ENCODE results near the gene SHISA8. TPM values are rescaled to one million over a fixed set of nuclear protein-coding genes. Genes with fewer than 3 reads are reported as not detected.

SHISA8 gene
- total RNA-seq, 1 donor, result not detected

GRCh38 chr22:41898645-41899044 lies 16.2 kb downstream of the SHISA8 start:
- no peak overlapping the region for H3K4me3 ChIP-seq (ENCODE audit: low read depth, low read length)
- no peak for TF ChIP-seq CTCF (IDR thresholded peaks at IDR 0.05; ENCODE audit: insufficient read depth, low read depth, low read length)
- no peak for DNase-seq (ENCODE audit: low read depth)

DNA sequence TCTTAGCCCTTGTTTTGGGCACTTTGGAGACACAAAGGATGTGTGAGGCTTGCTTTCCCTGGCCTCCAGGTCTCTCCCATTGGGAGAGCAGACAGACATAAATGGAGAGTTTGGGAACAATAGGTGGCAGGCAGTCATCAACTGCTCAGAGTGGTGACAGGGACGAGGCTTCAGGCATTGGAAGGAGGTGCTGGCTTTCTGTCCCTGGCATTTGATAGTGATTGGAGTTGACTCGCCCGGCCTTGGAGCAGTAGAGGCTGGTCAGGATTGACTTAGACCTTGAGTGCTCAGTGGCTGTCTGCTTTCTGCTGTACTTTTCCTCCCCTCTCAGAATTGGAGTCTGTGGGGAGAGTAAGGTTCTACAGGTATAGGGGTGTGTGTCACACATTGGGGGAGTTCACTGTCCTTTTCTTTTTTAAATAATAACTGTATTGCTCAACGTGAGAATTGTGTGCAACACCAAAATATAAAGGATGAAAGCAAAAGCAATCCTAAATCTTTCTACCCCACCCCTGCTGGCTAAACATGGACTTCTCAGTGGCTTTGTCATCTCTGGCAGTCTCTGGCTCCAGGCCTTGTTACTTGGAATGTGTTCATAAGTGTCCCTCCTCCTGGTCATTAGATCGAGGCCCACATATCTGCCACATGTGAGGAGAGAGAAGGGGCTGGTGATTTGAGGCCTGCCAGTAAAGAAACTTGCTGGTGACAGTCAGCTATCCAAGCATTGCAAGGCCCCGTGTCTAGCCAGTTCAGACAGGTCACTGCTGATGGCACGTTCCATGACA lies 21.1 kb downstream of the SHISA8 start:
- TF ChIP-seq CTCF (IDR thresholded peaks at IDR 0.05; ENCODE audit: insufficient read depth, low read depth, low read length), result no peak
- no peak for DNase-seq (ENCODE audit: low read depth)
- no peak overlapping the region for H3K4me3 ChIP-seq (ENCODE audit: low read depth, low read length)

DNA sequence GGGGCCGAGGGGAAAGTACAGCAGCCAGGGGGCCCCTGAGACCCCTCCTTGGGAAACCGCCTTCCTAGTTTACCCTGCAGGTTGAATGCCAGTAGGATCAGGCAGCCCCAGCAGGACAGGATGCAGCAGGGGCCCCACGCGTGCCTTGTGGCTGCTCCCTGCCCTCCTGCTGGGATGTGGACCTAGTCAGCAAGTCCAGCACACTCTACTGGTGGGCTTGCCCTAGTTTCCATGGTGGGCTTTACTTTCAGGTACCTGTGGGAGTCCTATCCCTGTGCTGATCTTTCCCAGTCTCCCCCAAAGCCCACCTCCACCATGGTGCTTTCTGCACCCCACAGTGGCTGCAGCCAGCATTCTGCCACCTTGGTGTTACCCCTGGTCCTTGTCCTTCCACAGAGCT lies 22.2 kb downstream of the SHISA8 start:
- H3K4me3 ChIP-seq (ENCODE audit: low read depth, low read length), result no peak overlapping the region
- no peak for TF ChIP-seq CTCF (IDR thresholded peaks at IDR 0.05; ENCODE audit: insufficient read depth, low read depth, low read length)
- DNase-seq (ENCODE audit: low read depth), result no peak

DNA sequence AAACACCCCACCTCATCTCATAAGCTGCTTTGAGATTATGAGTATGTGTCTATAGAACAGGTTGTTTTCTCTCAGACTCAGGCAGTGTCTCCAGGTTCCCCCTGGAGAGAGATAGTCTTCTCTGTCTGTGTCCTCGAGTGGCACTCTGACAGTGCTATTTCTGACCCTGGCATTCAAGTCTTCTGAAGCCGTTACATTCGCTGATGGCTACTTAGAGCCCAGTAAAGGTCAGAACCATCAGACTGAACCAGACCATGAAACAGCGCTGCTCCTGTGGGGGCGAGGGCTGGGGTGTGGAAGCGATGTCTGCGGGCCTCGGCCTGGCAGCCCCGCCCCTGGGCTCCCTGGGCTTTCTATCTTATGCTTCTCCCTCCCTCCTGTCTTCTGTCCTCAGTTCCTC lies 23.5 kb downstream of the SHISA8 start:
- no peak for DNase-seq (ENCODE audit: low read depth)
- no peak for TF ChIP-seq CTCF (IDR thresholded peaks at IDR 0.05; ENCODE audit: insufficient read depth, low read depth, low read length)
- H3K4me3 ChIP-seq (ENCODE audit: low read depth, low read length), result no peak overlapping the region

- no peak for TF ChIP-seq CTCF (IDR thresholded peaks at IDR 0.05; ENCODE audit: insufficient read depth, low read depth, low read length)
- no peak overlapping the region for H3K4me3 ChIP-seq (ENCODE audit: low read depth, low read length)
- peak; percentile 39 for DNase-seq (ENCODE audit: low read depth)
Observed at GRCh38 chr22:41888627-41889200, 26.2 kb downstream of the SHISA8 start.

- no peak for TF ChIP-seq CTCF (IDR thresholded peaks at IDR 0.05; ENCODE audit: insufficient read depth, low read depth, low read length)
- no peak for DNase-seq (ENCODE audit: low read depth)
Observed at GRCh38 chr22:41885516-41885915, 29.4 kb downstream of the SHISA8 start.

More at GRCh38 chr22:41885516-41885915, 29.4 kb downstream of the SHISA8 start:
- no peak overlapping the region for H3K4me3 ChIP-seq (ENCODE audit: low read depth, low read length)
